HEK293T (cell line): ENCODE measurements around the gene UVRAG.

Experiments
- FOXM1 ChIP-seq: fragments of 450-650 bp; IDR thresholded peaks from 2 replicates; pipeline ENCODE4 v1.6.1; 2017; ENCODE audit warnings: mild to moderate bottlenecking, borderline replicate concordance
- HDGF ChIP-seq: fragments of 450-650 bp; IDR thresholded peaks from 2 replicates; pipeline ENCODE4 v1.6.1; 2017; ENCODE audit warnings: antibody characterized with exemption, borderline replicate concordance
- PKNOX1 ChIP-seq: fragments of 450-650 bp; IDR thresholded peaks from 2 replicates; pipeline ENCODE4 v1.6.1; 2016

GRCh38 chr11:76148231-76148630 lies 333.2 kb downstream of the UVRAG start:
- TF ChIP-seq PKNOX1 (no peak), HDGF (no peak), FOXM1 (no peak)
